Measurements from ENCODE around the gene ABCB6.

GRCh38 chr2:219172231-219173154, 46.3 kb downstream of the ABCB6 start:
- TF ChIP-seq EZH2 (IDR thresholded peaks at IDR 0.05; ENCODE audit: insufficient read depth, poor library complexity, severe bottlenecking) = no peak
- no peak for TF ChIP-seq EZH2phosphoT487 (IDR thresholded peaks at IDR 0.05; ENCODE audit: insufficient read depth, low read depth)

Data from GM23248 (cell line).